ENCODE measurements around the gene DIS3L.
"Not testable (repeated sequence)": the region's sequence is repeated elsewhere in the genome, so short reads cannot be mapped to it uniquely, and the experiment has no call there.

Gene DIS3L

DNA sequence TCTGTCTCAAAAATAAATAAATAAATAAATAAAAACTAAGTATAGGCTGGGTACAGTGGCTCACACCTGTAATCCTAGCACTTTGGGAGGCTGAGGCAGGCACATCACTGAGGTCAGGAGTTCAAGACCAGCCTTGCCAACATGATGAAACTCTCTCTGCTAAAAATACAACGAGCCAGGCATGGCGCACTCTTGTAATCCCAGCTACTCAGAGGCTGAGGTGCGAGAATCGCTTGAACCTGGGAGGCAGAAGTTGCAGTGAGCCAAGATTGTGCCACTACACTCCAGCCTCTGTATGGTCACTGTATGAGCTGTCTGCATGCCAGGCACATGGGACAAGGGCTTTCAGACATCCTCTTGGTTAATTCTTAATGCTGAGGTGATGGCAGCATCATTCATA is 34.4 kb downstream of the DIS3L start:
- TF ChIP-seq, protein P1, sequence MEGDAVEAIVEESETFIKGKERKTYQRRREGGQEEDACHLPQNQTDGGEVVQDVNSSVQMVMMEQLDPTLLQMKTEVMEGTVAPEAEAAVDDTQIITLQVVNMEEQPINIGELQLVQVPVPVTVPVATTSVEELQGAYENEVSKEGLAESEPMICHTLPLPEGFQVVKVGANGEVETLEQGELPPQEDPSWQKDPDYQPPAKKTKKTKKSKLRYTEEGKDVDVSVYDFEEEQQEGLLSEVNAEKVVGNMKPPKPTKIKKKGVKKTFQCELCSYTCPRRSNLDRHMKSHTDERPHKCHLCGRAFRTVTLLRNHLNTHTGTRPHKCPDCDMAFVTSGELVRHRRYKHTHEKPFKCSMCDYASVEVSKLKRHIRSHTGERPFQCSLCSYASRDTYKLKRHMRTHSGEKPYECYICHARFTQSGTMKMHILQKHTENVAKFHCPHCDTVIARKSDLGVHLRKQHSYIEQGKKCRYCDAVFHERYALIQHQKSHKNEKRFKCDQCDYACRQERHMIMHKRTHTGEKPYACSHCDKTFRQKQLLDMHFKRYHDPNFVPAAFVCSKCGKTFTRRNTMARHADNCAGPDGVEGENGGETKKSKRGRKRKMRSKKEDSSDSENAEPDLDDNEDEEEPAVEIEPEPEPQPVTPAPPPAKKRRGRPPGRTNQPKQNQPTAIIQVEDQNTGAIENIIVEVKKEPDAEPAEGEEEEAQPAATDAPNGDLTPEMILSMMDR (conservative IDR thresholded peaks at IDR 0.05), result no peak
- no peak overlapping the region for H3K27ac ChIP-seq

DNA sequence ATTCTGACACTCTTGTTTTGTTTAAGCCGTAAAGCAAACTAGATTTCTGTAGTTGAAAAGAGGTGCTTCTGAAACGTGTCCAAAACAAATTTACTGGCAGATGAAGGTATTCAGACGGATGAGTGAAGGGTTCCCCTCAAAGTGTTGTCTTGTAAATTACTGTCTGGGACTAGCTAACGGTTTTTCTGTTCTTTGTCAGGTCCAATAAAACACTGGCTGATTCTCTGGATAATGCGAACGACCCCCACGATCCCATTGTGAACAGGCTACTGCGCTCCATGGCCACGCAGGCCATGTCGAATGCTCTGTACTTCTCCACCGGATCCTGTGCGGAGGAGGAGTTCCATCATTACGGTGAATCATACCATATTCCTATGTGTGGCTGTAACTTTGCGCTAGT is 35.4 kb downstream of the DIS3L start:
- no peak overlapping the region for H3K27ac ChIP-seq
- TF ChIP-seq, protein P1 (conservative IDR thresholded peaks at IDR 0.05), result no peak

DNA sequence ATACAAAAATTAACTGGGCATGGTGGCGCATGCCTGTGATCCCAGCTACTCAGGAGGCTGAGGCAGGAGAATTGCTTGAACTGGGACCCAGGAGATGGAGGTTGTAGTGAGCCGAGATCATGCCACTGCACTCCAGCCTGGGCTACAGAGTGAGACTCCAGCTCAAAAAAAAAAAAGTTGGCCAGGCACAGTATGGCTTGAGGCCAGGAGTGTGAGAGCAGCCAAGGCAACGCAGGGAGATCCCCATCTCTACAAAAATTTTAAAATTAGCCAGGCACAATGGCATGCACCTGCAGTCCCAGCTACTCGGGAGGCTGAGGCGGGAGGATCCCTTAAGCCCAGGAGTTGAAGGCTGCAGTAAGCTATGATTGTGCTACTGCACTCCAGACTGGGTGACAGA is 55.2 kb downstream of the DIS3L start:
- not testable (repeated sequence) for H3K27ac ChIP-seq

DNA sequence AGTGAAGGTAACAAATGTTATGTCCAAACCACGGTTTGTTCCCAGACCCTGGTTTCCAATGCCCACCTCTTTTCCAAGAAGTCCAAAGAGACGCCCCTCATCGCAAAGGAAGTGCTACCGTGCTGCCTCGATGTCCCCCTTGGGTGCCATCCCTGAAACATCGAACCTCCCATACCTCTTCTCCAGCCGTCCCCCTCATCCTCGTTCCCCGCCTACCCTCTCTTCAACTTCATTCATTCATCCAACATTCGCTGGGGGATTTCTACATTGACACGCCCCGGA is 62.6 kb downstream of the DIS3L start:
- peak overlapping the region; percentile 73 for H3K27ac ChIP-seq
- TF ChIP-seq, protein P1 (conservative IDR thresholded peaks at IDR 0.05), result no peak

DNA sequence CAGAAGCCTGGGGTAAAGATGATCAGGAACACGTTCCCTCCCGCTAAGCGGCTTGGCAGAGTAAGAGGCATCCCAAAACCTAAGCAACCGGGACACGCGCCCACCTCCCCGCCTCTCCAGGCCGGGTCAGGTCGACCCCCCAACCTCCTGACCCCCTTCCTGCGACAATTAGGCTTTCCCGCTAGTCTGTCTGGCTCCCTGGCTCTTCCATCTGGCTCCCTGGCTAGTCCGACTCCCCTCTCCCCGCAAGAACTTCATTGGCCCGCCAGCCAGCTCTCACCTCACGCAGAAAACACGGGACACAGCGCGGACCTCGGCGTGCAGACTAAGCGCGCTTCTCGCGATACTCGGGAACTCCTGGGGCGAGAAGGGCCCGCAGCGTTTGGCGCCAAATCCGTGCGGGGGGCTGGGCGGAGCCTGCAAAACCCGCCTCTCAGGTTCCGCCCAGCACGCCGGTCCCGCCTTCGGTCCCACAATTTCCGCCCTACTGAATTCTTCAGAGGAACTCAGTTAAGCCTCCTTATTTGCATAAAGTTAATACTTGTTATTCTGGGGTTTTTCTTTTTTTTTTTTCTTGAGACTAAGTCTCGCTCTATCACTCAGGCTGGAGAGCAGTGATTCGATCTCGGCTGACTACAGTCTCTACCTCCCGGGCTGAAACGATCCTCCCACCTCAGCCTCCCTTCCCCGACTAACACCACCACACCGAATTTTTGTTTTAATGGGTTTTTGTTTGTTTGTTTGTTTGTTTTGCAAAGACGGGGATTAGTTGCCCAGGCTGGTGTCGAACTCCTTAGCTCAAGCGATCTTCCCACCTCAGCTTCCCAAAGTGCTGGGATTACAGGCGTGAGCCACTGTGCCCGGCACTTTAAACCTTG is 63.2 kb downstream of the DIS3L start, which contains the start of gene TIPIN:
TSS of gene TIPIN (minus strand) at position 327 of the 878 bp plus-strand sequence. CDS start 3,738 bp downstream, outside the sequence.
- H3K27ac ChIP-seq, result peak within 1 kb of the TSS; percentile 73
- TF ChIP-seq, protein P1 (conservative IDR thresholded peaks at IDR 0.05), result no peak

DNA sequence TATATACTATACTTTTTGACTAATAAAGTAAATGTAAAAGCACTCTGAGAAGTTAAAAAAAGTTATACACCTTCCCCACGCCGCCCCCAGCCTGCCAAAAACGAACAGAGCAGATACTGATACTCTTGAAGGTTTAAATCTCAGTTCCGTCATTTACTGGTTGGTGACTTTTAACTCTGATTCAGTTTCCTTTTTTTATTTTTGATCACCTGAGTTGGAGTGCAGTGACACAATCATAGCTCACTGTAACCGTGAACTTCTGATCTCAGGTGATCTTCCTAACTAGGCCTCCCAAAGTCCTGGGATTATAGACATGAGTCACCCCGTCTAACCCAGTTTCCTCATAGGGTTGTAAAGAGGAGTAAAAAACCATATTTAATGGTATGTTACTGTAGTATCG is 66.4 kb downstream of the DIS3L start:
- TF ChIP-seq, protein P1 (conservative IDR thresholded peaks at IDR 0.05), result no peak
- no peak overlapping the region for H3K27ac ChIP-seq

DNA sequence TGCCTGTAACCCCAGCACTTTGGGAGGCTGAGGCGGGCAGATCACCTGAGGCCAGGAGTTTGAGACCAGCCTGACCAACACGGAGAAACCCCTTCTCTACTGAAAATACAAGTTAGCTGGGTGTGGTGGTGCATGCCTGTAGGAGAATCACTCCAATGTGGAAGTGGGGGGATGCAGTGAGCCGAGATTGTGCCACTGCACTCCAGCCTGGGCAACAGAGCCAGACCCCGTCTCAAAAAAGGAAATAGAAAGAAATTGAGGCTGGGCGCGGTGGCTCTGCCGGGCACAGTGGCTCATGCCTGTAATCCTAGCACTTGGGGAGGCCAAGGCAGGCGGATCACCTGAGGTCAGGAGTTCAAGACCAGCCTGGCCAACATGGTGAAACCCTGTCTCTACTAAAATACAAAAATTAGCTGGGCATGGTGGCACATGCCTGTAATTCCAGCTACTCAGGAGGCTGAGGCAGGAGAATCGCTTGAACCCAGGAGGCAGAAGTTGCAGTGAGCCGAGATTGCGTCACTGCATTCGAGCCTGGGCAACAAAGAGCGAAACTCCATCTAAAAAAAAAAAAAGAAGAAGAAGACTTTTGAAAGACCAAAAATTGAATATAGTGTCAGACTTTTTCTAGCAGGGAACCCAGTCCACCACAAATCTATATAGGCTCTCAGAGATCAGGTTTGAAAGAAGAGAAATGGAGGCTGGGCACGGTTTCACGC is 68.5 kb downstream of the DIS3L start:
- H3K27ac ChIP-seq, result not testable (repeated sequence)

DNA sequence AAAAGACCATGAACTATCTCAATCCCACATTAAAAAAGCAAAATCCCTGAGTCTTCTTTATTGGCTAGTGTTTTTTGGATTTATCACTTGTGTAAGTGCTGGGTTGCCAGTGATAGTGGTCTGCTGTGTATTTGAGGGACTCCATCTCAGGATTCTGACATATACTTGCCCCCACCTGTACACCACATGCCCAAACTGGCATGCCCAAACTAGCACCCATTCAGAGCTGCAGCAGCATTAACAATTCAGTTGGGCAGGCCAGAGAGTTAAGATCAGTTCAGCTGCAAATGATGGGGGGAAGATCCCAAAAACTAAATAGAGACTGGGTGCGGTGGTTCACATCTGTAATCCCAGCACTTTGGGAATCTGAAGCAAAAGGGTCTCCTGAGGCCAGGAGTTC is 69.4 kb downstream of the DIS3L start:
- TF ChIP-seq, protein P1 (conservative IDR thresholded peaks at IDR 0.05), result no peak

More for the DNA sequence above, 69.4 kb downstream of the DIS3L start:
- H3K27ac ChIP-seq, result no peak overlapping the region

Data from VCaP (cell line).